HS-27A (cell line): ENCODE measurements around the gene DACH2.
"Not testable (repeated sequence)": the region's sequence is repeated elsewhere in the genome, so short reads cannot be mapped to it uniquely, and the experiment has no call there.

Source experiments
- DNase-seq: peaks from one replicate; pipeline ENCODE4 v3.0.0-alpha.2; 2012; ENCODE audit warnings: low read depth, missing footprints

DACH2 gene

DNA sequence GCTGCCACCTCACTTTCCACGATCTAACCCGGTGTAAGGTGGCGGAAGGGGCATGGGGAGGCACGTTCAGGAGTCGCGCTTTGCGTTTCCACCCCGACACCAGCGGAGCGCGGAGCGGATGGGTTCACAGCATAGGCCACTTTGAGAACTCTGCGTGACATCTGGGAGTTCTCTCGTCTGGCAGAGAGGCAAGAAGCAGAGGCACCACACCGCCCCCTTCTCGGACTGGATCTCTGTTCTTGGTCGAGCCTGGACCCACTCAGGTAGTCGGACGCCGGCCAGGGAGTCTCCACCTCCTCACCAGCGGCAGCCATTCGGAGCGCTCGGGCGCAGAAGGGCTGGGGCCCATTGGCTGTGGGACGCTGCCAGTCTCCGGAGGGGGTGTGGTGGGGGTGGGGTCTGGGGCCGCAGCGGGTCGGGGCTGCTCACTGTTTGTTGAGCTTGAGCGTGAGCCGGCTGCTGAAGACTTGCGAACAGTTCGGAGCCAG is at the start of gene DACH2:
Gene DACH2, plus strand, starts transcription at position 428 of the 488 bp plus-strand sequence.
- DNase-seq = no peak

DNA sequence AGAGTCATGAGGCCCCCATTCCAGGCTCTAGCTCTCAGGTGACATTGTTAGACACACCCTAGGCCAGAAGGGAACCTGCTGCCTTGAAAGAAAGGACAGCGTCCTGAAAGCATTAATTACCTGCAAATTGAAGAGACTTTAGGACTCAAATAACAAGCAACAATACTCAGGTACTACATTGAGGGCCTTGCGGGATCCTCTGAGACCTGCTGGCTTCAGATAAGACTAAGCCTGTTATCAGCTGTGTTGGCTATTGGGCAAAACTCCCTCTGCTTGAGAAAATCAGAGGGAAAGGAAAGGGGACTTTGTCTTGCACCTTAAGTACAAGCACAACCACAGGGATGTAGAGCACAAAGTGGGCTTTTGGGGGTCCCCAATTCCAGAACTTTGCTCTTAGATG is 45.9 kb upstream of the DACH2 start:
- no peak for DNase-seq

DNA sequence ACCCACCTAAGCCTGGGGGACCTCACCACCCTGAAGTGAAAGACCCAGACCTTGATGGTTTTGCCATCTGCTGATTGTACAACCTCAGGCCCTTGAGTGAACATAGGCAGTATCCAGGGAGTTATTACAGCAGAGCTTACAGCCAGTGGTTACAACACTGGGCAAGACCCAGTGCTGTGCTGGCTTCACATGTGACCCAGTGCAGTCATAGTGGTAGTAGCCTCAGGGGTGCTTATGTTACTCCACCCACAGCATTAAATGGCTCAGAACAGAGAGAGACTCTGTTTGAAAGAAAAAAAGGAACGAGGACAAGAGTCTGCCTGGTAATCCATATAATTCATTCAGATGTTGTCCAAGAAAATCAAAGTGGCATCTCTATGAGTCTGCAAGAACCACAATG is 45.2 kb upstream of the DACH2 start:
- no peak for DNase-seq

DNA sequence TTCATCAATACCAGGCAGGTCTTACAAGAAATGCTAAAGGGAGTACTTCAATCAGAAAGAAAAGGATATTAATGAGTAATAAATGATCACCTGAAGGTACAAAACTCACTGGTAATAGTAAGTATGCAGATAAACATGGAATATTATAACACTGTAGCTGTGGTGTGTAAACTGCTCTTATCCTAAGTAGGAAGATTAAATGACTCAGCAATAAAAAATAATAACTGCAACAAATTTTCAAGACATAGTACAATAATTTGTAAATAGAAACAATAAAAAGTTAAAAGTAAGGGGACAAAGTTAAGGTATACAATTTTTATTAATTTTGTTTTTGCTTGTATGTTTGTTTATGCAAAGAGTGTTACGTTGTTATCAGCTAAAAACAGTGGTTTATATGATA is 43.7 kb upstream of the DACH2 start:
- no peak for DNase-seq

DNA sequence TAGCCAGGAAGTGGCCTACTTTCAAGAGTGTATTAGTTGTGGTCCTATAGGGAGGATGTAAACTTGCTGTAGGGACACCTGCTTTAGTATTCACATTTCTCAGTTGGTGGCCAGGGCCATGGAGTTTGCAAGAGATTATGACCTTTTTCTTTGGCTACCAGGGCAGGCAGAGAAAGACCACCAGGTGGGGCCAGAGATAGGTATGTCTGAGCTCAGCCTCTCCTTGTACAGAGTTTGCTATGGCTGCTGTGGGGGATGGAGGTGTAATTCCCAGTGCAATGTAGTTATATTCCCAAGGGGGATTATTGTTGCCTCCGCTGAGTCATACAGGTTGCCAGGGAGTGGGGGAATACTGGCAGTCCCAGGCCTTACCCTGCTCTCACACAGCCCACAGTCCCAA is 26.3 kb upstream of the DACH2 start:
- no peak for DNase-seq

DNA sequence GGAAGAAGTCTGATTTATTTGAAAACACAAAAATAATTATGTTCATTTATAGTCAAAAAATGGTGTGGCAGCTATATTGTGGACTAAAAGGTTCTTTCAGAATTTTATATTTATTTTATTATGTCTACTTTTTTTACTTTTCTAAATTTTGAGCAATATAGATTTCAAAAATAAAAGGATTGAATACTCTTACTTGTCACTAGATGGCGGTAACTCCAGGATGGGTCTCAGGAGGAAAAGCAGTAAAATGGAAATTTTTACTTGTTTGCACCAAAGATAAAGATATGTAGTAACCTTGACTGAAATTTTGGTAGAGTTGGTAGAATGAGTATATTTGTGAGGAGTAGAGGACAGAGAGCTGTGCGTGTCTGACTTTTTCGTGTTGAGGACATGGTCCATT is 14.5 kb upstream of the DACH2 start:
- no peak for DNase-seq

DNA sequence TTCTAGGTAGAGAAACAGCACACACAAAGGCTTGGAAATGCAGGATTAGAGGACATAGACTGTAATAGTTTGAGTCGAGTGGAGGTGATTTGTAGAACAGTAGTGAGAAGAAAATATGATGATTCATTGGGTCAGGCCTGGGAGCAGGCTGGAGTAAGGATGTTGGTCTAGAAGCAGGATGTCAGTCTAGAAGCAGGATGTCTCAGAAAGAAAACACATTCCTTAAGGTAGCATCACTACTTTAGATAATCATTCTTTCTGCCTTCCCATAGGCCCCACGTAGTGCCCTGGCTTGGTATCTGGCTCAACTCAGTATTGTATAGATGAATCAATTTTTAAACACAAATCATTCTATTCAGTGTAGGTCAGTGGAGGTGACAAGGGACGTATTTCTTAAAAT is 11.2 kb upstream of the DACH2 start:
- DNase-seq = no peak

DNA sequence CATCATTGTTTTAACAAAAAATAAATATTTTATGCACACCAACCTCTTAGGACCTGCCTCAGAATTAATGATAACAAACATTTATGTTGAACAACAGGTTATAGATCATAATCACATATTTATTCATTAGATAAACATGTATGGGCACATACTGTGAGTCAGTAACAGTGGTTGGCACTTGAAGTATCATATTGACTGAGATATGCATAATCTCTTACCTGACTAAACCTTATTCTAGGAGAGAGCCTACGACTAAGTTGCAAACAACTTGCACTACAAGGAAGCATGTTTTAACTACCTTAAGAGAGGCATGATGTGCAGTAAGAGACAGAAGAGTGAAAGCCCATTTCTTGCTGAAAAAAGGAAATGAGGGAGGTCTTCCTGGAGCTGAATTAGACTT is 6.5 kb upstream of the DACH2 start:
- DNase-seq = no peak

DNA sequence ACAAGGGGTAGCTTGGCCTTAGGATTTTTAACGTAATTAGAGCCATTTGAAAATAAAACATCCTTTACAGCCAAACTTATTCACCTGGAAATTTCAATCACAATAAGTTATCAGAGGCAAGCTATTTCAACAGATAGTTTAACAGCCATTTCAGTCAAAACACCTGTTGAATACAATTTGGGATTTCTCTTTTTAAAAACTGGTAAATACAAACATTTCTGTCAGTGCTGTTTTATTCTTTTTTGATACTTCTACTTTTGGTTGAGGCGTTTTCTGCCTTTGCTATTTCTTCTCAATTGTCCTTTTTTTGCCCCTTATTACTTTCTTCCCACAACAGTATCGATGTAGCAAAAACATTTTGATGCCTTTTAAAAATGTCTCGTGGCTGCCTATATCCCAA is 2.1 kb upstream of the DACH2 start:
- DNase-seq = no peak

DNA sequence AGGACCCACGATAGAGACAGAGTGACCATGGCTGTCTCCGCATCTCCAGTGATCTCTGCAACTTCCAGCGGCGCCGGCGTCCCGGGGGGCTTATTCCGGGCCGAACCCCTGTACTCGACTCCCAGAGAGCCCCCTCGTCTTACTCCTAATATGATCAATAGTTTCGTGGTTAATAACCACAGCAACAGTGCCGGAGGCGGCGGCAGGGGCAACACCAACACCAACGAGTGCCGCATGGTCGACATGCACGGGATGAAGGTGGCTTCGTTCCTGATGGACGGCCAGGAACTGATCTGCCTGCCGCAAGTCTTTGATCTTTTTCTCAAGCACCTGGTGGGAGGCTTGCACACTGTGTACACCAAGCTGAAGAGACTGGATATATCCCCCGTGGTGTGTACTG is 343 bp downstream of the DACH2 start:
- DNase-seq = no peak

DNA sequence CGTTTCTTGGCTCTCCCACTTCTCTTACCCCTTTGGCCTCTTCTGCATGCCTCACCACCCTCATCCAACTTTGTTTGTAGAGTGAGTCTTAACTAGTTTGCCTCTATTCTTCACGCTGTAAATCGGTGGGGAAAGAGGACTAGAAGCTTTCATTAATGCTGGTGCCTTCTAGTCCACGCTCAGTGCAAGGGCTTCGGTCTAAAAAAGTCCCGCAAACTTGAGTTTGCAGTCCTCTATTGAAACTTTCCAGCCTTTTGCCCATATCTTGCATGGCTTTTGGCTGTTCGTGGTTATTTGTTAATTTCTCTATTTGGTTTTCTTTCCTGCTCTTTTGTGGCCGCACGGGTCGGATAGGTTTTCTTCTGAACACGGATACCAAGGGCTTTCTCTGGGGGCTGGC is 868 bp downstream of the DACH2 start:
- no peak for DNase-seq

DNA sequence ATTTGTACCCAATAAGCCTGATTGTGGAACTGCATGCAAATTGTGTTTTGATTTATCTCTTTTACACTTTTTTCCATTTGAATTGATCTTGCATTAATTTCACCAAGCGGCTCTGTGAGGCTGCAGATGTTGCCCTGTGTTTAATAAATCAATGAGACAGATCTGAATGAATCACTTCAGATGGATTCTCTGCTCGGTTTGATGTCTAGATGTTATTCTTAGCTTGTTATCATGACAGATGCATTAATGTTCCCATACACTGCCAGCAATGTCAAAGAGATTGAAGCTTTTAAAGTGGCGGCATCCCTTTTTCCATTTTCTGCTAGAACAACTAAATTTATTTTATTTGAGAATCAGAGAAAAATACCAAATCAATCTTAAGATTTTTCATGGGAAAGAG is 6.3 kb downstream of the DACH2 start:
- no peak for DNase-seq

DNA sequence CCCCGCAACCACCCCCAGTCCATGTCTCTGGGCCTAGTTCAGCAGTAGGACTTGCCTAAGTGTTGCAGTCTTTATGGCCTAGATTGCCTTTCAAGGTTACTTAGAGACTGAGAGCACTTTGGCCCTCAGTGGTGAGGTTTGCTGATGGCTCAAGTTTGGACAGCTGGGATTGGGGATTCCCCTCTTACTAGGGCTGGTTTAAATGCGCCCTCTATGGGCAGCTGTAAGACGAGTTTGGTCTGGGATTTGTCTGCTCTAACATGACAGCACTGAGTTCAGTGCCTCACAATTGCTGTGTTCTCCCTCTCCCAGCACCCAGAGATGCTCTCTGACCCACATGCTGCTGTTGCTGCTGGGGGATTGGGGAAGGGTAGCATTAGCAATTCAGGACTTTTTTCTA is 23.1 kb downstream of the DACH2 start:
- no peak for DNase-seq

DNA sequence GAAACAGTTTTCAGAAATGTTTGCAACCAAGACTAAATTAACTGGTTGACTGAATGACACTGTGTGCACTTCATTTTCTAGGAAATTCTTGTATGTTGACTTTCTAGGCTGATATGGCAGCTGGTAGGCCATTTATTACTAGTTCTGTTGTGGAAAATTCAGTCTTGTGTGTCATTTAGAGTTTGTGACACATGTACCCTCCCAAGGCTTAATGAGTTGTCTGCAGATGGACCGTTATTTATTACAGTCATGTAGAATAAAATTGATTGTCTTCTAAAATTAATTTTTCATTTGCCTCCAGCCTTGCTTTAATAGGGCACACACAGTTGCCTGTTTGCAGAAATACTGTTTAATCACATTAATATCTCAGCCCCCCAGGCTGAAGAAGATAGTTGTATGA is 30.7 kb downstream of the DACH2 start:
- DNase-seq = no peak

DNA sequence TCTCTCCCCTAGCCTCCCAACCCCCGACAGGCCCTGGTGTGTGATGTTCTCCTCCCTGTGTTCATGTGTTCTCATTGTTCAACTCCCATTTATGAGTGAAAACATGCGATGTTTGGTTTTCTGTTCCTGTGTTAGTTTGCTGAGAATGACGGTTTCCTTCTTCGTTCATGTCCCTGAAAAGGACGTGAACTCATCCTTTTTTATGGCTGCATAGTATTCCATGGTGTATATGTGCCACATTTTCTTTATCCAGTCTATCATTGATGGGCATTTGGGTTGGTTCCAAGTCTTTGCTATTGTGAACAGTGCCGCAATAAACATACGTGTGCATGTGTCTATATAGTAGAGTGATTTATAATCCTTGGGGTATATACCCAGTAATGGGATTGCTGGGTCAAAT is 33.1 kb downstream of the DACH2 start:
- not testable (repeated sequence) for DNase-seq

DNA sequence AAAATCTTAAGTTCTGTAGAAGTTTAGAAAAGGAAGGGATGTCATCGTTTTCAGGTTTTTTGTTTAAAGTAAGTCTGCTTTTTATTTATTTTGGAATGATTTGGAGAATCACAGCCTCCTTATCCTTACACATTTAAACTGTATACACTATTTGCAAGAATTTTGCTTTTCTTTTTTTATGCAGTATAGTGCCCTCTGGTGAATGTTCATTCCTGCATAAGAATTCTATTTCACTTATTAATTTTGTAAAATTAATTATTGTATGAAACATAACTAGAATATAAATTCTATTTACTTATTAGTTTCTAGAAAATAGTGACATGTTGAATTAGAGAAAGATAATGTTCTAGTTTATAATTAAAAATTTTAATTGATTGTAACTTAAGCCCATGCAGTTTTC is 44.6 kb downstream of the DACH2 start:
- DNase-seq = no peak

DNA sequence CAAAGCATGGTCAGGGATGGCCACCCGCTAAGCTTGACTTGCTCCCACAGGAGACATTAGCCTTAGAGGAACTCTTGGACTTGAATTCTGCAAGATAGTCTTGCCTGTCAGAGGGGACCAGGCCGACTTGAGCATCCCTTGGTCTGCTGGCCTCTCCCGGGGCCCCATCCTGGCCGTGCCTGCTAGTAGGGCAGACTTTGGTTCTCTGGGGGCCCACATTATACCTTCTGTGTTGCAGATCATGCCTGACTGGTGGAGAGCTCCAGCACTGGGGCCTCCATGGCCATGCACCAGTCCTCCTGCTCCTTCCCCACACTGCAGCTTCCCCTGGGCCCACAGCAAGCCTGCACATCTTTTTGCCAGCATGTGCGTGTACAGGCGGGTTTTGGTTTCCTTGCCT is 46.5 kb downstream of the DACH2 start:
- DNase-seq = no peak

DNA sequence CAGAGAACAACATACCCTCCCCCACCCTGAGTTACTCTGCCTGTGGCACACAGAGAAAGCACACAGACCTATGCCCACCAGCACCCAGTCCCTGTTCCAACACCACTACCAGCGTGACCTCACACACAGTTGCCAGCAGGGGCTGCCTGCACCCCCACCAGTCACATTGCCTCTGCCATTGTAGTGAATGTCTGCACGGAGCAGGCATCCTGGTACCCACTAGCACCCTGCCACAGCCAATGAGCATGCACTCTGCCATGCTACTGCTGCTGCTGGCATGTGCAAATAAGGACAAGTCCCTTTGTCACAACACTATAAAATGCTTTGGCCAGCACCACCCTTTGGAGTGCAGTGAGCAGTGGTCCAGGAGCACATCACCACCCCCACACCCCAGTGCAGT is 47.1 kb downstream of the DACH2 start:
- DNase-seq = no peak

DNA sequence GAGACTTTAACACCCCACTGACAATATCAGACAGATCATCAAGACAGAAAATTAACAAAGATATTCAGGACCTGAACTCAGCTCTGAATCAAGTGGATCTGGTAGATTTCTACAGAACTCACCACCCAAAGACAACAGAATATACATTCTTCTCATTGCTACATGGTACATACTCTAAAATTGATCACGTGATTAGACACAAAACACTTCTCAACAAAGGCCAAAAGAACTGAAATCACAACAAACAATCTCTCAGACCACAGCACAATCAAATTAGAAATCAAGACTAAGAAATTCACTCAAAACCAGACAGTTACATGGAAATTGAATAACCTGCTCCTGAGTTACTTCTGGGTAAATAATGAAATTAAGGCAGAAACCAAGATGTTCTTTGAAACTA is 49.6 kb downstream of the DACH2 start:
- DNase-seq = no peak

DNA sequence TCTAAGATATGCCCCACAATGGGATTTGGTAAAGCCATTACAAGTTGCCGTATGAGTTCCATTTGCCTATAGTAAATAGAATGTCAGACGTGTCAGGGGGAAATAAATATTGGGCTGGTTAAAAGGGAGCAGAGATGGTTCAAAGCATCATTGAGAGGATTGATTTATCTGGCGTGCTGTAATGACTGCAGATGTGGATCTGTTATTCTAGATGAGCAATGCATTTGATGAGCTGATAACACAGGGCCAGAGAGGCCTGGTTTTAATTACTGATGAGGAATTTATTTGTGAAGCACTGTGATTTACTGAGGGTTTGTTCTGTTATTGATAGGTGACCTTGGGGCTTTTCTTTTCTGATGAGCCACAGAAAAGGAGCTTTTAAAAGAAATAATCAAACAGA is 62.5 kb downstream of the DACH2 start:
- no peak for DNase-seq

DNA sequence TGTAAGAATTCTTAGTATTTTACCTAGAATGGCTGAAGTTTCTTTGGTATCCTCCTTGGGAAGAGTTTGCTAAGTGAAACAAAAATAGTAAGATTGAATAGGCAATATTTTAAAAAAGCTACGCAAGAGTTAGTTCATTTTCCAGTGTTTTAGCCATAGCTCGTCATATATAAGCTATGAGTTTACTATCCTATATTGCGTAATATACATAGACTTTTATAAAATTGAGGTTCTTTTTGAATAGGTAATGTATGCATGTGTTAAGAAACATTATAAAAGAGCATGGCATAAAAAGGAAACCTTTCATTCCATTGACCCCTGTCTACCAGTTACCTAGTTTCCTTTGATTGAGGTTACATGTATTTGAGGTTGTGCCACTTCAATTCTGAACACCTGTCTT is 67.0 kb downstream of the DACH2 start:
- no peak for DNase-seq

DNA sequence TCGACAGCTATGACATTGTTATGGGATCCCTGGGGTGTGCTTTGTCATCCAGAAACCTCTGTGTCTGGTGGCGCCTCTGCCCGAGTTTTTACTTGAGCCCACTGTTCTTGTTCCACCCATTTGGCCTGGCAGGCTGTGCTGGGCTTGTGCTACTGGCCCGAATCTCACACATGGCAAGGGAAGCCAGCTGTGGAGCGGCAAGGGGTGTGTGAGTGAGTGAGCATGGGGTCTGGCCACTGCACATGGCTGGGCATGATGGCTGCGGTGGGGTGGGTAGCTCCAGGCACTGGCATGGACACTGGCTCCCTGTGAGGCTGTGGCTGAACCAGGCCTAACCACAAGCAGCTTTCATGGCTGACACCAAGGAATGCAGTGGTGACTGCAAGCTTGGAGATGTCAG is 89.2 kb downstream of the DACH2 start:
- DNase-seq = no peak

DNA sequence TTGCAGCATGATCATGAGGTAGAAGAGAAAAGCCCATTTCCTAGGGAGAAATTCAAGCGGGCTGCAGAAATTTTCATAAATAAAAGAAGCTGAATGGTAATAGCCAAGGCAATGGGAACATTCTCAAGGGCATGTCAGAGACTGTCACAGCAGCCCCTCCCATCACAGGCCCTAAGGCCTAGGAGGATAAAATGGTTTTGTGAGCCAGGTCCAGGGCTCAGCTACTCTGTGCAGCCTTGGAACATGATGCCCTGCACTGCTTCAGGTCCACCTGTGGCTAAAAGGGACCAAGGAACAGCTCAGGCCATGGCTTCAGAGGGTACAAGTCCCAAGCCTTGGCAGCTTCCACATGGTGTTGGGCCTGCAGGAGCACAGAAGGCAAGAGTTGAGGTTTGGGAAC is 93.3 kb downstream of the DACH2 start:
- DNase-seq = no peak

DNA sequence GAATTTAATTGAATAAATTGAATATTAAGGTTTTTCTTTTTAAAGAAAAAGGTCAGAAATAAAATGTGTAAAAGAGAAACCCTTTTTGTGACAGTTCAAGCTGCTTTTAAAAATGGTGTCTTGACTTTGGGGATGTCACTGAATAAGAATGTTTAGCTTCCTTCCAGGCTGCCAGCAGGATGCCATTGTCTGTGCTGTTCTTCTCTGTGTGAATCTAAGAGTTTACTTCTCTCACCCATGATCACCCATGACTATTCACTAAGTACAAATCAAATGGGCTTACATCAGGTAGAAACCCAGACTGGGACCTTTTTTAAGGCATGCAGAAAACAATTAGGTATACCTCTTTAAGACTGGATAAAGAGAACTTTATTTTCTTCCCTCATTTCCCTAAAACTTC is 115.3 kb downstream of the DACH2 start:
- DNase-seq = no peak

DNA sequence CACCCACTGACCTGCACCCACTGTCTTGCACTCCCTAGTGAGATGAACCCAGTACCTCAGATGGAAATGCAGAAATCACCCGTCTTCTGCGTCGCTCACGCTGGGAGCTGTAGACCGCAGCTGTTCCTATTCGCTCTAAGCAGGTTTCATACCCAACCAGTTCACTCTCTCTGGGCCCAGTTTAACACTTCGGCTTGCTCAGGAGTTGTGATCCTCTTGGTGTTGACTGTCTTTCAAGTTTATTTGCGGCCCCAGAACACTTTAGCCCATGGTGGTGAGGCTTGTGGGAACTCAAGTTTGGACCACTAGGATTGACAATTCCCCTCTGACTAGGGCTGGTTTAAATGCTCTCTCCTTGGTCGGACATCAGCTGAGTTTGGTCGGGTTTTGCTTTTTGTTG is 147.0 kb downstream of the DACH2 start:
- no peak for DNase-seq
